EL (cell line): Measurements from ENCODE around the gene TSPO2.

Experiments used
- DNase-seq: peaks from one replicate; pipeline ENCODE4 v3.0.0-alpha.2; 2016

The TSPO2 gene

GRCh38 chr6:41053041-41053440 is 10.8 kb downstream of the TSPO2 start, which contains the start of gene APOBEC2:
Gene APOBEC2 (plus strand): TSS chr6:41053202. CDS start chr6:41053348, 146 bp downstream.
- no peak for DNase-seq

- DNase-seq, result no peak
These were observed 12.2 kb downstream of the TSPO2 start for GRCh38 chr6:41054511-41054910.

GRCh38 chr6:41055149-41055548 is 12.9 kb downstream of the TSPO2 start:
- DNase-seq, result no peak

- DNase-seq, result no peak
These were observed 14.7 kb downstream of the TSPO2 start for GRCh38 chr6:41056768-41057490.

GRCh38 chr6:41058783-41059181 is 16.5 kb downstream of the TSPO2 start:
- DNase-seq, result no peak

- peak; percentile 74 for DNase-seq
These were observed 17.3 kb downstream of the TSPO2 start for GRCh38 chr6:41059556-41059955.

GRCh38 chr6:41061196-41061726 is 19.0 kb downstream of the TSPO2 start:
- DNase-seq, result no peak

GRCh38 chr6:41062056-41062455 is 19.8 kb downstream of the TSPO2 start:
- no peak for DNase-seq

- no peak for DNase-seq
These were observed 21.6 kb downstream of the TSPO2 start for GRCh38 chr6:41063884-41064285.

- DNase-seq, result no peak
These were observed 22.6 kb downstream of the TSPO2 start for GRCh38 chr6:41064841-41065240.

- DNase-seq, result no peak
These were observed 23.3 kb downstream of the TSPO2 start for GRCh38 chr6:41065550-41066026.

- DNase-seq, result peak; percentile 77
These were observed 24.6 kb downstream of the TSPO2 start for GRCh38 chr6:41066867-41067304.

- DNase-seq, result no peak
These were observed 29.2 kb downstream of the TSPO2 start for GRCh38 chr6:41071501-41071922.

GRCh38 chr6:41071923-41072835 is 29.9 kb downstream of the TSPO2 start, which contains the start of gene OARD1:
Gene OARD1 (minus strand): TSS chr6:41072356. CDS start chr6:41071634, 722 bp downstream.
- DNase-seq, result peak; percentile 100

- DNase-seq, result no peak
These were observed 30.6 kb downstream of the TSPO2 start, which contains the start of gene NFYA for GRCh38 chr6:41072836-41073202. Gene NFYA (plus strand): TSS chr6:41072974. CDS start chr6:41079090, 6,116 bp downstream.

- DNase-seq, result peak; percentile 81
These were observed 31.1 kb downstream of the TSPO2 start for GRCh38 chr6:41073203-41073967.

- peak; percentile 45 for DNase-seq
These were observed 31.9 kb downstream of the TSPO2 start for GRCh38 chr6:41073968-41074691.

- no peak for DNase-seq
These were observed 32.6 kb downstream of the TSPO2 start for GRCh38 chr6:41074692-41075436.

- DNase-seq, result no peak
These were observed 33.7 kb downstream of the TSPO2 start for GRCh38 chr6:41075651-41076626.

GRCh38 chr6:41077536-41077935 is 35.3 kb downstream of the TSPO2 start:
- no peak for DNase-seq
